GM21723 (cell line): ENCODE results near the gene PPP1R12C.

Experiments used
- ATAC-seq: cut with Tn5 transposase; IDR thresholded peaks from one replicate; pipeline ENCODE4 v1.9.1; 2021; ENCODE audit warnings: mild to moderate bottlenecking, moderate library complexity; ENCODE audit not compliant: unreplicated experiment

PPP1R12C gene

DNA sequence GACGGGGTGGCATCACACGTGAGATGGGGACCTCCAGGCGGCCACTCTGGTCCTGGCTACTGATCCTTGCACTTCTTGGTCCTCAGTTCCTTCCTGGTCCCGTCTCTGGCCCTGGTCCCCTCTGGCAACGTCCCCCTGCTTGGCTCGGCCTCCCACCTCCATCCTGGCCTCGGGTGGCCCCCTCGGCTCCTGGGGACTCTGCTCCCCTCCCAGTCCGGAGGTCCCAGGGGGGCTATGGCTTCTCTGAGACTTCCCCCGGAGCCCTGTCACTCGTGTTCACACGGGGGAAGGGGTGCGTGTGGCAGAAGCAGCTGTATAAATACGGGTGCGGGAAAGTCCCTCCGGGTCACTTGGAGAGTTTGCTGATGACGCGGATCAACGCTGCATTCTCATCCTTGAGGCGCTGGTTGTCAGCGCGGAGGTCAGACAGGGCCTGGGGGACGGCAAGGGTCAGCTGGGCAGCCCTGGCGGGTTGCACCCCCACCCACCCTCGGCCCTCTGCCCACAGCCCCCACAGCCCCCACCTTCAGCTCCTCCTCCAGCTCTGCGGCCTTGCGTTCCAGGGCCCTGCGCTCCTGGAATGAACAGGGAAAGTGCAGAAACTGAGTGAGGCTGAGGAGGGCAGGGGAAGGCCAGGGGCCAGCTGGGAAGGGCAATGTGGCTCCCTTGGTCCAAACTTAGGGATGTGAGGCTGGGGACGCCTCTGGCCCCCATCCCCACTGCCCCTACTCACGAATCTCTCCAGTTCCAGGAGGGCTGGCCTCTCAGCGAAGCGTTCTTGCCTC, 26.1 kb downstream of the PPP1R12C start:
- no peak for ATAC-seq

DNA sequence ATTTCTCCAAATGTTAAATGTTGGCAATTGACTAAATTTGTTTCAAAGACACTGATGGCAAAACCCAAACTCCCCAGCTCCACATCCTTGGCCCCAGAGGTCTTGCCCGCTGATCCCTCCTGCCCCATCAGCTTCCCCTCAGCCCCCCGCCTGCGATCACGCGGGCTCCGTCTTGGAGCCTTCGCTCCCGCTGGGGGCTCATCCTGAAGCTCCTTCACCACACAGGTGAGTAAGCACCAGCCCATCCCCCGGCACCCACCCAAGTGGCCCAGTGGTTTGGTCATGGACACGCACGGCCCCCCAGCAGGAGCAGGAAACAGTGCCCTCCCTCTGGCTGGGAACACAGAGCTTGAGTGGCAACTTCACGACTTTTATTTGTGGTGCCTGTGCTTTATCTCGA, 26.9 kb downstream of the PPP1R12C start:
- ATAC-seq = no peak

DNA sequence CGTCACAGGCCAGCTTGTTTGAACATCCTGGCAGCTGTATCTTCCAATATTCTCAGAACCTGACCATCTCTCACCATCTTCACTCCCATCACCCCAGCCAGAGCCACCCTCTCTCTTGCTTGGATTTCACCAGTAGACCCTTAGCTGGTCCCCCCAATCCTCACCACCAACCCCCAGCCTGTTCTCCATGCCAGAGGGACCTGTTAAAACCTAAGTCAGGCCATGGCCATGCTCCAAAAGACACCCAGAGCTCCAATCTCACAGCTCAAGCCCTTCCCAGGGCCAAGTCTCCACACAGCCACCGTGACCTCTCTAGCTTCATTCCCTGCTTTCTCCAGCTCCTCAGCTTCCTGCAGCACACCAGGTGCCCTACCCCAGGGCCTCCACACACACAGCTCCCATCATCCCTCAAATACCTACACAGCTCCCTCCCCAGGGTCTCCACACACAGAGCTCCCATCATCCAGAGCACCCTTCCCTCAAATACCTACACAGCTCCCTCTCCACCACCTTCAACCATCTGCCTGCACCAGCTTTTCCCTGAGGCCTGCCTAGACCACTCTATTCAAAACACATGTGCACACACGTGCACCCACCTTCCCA, 28.0 kb downstream of the PPP1R12C start:
- ATAC-seq = no peak

DNA sequence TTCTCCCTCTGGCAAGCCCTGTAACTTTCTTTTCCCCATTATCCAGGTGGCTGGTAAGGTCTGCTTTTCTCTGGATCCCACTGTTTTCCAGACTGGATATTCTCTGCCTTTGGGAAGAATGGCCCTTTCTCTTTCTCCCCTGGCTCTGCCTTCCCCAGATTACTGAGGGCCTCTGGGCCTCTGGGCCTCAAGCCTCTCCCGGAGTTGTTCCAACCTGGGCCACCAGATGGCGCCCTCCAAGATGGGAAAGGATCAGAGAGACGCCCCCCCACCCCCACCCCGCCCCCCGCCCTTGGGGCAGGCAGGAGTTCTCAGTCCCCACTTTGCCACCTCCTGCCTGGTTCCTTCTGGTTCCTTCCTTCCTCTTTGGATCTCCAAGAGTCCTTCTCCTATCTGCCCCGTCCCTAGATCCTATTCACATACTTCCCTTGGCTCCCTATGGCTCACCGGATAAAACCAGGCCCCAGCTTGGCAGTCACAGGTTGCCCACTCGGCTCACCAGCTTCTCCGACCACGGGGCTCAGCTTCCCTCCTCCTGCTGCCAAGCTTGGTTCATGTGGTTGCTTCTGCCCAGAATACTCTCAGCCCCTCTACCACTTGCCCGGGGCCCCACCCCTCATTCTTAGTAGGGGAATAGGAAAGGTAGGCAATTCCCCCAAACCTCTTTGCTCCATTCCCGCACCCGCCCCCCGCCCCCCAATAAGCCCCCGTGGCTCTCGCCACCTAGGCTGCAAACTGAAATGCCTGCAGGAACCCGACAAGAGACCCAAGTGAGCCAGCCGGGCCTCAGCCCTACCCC, 28.7 kb downstream of the PPP1R12C start:
- ATAC-seq = no peak

DNA sequence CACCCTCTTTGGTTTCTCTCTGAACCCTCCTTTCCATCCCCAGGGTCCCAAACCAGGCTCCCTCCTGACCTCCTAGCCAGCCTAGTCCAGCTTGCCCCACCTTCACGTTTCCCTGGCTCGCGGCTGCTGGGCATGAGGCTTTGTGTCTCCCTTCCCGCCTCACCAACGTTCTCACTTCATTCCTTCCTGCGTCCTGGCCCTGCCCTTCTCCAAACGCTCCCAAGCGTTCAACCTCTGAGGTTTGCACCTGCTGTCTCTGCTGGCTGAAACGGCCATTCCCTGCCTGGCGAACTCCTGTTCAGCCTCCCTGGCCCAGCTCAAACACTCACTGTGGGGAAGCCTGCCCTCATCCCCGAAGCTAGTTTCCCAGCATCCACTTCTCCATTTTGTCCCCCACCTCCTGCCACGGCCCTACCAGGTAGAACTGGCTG, 29.4 kb downstream of the PPP1R12C start:
- ATAC-seq = no peak

DNA sequence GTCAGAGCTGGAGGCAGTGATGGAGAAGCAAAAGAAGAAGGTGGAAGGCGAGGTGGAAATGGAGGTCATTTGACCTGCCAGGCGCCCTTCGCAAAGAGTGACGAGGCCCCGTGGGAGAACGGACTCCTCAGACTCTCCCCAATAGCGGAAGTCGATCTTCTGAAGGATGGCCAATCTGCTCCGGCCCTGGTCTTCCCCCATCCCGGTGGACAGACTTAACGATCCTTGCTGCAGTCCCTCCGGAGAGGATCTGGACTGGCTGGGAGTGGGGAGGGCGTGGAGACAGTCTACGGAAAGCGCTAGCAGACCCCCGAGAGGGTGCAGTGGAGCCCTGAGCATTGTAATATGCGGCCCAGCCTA, 29.9 kb downstream of the PPP1R12C start:
- no peak for ATAC-seq

DNA sequence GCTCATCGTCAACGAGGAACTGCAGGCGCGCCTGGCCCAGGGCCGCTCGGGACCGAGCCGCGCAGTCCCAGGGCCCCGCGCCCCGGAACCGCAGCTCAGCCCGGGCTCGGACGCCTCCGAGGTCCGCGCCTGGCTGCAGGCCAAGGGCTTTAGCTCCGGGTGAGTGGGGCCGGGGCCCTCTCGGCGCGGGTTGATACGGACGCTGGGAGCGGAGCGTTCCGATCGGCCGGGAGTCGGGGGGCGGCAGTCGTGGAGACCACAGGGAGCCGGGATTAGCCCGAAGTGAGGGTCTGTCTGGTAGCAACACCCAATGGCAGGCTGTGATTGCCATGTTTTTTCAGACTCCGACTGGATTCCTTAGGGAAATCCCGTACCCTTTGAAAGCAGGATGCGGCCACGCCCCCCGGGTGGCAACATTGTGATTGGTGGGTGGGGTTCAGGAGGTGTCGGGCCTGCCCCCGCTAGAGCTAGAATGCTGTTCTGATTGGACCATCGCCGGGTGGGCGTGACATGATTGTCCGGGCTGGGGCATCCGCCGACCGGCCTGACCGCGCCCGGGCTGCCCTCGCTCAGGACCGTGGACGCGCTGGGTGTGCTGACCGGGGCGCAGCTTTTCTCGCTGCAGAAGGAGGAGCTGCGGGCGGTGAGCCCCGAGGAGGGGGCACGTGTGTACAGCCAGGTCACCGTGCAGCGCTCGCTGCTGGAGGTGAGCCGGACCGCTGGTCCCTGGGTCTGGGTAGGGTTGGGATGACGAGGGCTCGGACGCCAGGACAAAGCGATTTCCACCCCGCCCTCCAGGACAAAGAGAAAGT, 30.5 kb downstream of the PPP1R12C start:
- no peak for ATAC-seq

DNA sequence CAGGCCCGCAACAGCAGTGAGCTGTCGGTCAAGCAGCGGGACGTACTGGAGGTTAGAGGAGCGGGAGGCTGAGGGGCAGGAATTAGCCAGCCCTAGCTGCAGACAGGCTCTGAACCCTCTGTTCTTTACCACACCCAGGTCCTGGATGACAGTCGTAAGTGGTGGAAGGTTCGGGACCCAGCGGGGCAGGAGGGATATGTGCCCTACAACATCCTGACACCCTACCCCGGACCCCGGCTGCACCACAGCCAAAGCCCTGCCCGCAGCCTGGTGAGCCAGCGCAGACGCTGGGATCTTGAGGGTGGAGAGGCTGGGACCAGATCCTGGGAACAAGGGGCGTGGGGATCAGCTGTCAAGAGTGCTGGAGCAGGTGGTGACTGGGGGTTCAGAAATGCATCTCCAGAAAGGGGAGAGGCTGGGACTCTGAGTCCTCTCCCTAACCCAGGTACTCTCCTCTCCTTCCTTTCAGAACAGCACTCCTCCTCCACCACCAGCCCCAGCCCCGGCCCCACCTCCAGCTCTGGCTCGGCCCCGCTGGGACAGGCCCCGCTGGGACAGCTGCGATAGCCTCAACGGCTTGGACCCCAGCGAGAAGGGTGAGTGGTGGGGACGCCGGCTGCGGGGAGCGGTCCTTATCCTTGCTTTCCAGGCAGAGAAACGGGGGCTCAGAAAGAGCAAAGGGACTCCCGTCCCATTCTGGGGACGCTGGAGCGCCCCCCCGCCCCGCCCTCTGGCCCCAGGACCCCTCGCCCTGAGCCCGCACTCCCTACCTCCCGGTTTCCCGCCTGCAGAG, 31.3 kb downstream of the PPP1R12C start:
- no peak for ATAC-seq

DNA sequence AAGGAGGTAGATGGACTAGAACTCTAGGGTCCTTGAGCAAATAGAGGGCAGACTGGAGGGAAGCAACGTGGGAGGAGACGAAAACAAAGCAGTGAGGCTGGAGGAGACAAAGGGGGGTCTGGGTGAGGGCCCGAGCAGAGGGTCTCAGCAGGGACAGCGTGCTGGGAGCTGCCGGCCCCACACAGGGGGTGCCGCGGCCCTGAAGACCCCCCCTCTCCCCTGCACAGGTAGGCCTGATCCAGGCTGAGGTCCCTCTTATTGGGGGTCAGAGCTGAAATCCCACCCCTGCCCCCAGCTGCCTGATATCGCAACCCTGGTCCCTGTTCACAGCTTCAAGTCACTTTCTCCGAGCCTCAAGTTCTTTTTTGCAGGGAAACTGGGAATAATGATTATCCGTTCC, 33.0 kb downstream of the PPP1R12C start:
- ATAC-seq = no peak

DNA sequence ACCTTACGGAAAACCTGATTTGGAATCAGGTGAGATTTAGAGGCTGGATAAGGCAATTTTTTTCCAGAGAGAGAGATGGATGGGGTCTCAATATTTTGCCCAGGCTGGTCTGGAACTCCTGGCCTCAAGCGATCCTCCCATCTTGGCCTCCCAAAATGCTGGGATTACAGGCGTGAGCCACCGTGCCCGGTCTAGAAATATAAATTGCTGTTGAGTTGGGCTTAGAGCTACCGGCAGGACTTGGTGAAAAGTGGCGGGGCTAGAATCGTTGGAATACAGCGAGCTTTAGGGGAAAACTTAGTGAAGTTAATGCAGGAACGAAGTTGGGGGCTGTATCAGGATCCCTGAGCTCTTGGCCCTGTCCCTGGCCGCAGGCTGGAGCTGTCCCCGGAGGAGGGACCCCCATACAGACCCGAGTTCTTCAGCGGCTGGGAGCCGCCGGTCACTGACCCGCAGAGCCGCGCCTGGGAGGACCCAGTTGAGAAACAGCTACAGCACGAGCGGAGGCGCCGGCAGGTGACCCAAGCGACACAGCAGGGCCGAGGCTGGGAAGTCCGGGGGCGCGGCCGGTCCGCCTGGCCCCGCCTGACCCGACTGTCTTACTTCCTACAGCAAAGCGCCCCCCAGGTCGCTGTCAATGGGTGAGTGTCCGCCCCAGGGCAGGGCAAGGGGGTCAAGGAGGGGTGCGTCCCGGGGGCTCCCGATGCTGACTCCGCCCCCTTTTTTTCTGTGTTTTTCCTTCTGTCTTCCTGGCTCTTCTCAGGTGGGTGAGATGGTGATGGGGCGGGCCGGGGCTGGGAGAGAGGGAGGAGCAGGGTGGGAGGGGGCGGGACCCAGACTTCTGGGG, 34.2 kb downstream of the PPP1R12C start:
- no peak for ATAC-seq

DNA sequence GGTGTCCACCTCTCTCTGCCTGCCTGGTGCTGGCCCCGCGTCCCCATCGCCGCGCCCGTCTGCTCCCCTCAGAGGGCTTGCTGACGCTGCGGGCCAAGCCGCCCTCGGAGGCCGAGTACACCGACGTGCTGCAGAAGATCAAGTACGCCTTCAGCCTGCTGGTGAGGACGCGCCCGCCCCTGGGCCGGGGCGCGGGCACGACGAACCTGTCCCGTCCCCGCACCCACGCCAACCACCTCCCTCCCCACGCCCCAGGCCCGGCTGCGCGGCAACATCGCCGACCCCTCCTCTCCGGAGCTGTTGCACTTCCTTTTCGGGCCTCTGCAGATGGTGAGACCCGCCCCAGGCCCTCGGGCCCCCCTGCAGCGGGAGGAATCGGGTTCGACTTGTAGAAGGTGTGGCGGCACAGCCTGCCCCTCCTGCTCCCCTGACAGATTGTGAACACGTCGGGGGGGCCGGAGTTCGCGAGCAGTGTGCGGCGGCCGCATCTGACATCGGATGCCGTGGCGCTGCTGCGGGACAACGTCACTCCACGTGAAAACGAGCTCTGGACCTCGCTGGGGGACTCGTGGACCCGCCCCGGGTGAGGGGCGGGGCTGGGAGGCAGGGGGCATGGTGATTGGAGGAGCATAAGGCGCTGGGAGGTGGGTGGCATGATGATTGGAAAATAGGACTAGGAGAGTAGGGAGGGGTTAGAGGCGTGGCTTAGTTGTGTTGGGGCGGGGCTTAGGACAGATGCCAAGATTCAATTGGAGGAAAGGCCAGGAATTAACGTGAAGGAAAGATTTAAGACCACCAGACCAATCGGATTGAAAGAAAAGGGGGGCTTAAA, 35.2 kb downstream of the PPP1R12C start:
- ATAC-seq = no peak

DNA sequence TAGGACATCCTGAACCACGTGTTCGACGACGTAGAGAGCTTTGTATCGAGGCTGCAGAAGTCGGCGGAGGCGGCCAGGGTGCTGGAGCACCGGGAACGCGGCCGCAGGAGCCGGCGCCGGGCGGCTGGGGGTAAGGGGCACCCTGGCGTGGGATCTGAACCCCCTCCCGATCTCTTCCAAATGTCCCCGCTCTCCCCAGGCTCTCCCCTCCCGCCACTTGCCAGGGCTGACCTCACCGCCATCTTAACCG, 35.7 kb downstream of the PPP1R12C start:
- ATAC-seq = no peak

DNA sequence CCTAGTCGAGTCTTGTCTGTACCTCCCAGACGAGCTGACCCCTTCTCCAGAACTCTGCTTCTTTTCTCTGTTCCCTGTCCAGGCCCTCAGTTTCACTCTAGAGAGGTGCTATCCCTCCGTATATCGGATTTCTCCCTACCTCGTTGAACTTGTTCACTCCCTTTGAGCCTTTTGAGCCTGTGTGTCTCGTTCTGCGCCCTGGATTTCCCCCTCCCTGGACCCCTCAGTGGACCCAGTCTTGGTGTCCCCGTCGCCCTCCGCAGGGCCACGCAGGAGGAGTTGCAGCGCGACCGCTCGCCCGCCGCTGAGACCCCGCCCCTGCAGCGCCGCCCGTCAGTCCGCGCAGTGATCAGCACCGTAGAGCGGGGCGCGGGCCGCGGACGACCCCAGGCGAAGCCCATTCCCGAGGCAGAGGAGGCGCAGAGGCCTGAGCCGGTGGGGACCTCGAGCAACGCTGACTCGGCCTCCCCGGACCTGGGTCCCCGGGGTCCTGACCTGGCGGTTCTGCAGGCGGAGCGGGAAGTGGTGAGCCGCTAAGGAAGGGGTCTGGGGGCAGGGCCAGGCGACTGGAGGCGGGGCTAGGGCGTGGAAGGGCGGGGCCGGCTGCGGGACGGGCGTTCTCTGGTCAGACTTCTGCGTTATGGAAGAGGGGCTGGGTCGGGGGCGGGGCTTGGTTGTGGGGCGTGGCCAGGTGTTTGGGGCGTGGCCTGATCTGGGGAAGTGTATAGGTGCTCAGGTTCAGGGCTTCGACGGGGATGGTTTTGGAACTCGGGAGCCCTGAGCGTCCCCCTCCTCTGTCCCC, 36.3 kb downstream of the PPP1R12C start:
- ATAC-seq = peak; percentile 69

DNA sequence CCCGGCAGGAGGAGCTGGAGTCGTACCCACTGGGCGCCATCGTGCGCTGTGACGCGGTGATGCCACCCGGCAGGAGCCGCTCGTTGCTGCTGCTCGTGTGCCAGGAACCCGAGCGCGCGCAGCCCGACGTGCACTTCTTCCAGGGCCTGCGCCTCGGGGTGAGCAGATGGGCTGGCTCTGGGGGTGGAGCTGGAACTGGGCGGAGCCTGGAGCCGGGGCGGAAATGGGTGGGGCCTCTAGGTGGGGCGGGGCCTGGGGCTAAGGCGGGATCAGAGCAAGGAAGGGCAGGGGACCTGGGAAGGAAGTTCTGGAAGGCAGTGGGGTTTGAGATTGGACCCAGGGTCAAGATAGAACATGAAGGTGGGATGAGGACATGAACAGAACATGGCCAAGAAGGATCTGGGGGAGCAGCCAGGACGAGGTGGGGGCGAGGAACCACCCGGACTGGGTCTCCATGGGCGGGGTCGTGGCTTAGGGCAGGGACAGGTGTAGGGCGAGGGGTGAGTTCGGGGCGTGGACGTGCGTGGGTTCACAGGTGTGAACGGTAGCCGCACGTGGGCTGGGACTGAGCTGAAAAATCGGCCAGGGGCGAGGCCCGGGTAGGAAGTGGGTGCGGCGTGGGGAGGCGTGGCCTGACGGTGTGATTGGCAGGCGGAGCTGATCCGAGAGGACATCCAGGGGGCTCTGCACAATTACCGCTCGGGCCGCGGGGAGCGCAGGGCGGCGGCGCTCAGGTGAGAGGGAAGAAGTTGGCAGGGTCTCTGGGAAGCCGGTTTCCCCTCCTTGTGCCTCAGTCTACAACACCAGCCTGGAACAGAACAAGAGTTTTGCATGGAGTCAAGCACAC, 37.1 kb downstream of the PPP1R12C start:
- no peak for ATAC-seq

DNA sequence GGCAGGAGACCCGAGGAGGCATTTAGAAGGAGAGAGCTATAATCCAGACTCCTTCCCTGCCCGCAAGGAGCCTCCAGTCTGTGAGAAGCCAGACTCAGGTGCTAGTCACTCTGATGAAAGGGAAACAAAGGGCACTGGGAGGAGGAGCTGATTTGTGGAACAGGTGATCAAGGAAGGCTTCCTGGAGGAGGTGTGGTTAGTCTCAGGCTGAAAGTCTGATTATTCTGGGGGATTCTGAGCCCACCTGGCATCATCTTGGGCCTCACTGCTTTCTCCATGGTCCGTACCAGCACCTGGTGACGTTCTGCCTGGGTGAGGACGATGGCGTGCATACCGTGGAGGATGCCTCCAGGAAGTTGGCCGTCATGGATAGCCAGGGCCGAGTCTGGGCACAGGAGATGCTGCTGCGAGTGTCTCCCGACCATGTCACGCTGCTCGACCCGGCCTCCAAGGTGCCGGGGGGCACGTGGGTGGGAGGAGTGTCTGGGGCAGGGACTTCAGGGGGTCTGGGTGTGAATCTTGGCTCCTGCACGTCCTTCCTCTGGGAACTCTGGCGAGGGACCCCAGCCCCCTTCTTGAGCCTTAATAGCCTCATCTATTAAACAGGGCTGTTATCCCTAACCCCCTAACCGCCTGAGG, 37.9 kb downstream of the PPP1R12C start:
- no peak for ATAC-seq

DNA sequence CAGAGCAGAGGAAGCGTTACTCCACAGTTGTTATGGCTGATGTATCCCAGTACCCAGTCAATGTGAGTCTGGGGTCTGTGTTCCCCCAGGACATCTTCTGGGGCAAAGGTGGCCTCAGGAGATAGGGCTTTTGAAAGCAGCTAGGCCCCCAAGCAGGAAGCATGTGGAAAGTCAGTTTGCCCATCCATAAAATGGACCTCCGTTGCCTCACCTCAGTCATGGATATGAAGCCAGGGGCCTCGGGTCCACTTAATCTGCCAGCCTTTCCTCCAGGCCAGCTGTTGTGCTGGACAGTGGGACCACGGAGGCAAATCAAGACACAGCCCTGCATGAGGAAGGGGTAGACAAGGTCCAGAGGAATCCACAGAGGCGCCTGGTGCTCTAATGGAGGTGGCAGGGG, 38.4 kb downstream of the PPP1R12C start:
- no peak for ATAC-seq

DNA sequence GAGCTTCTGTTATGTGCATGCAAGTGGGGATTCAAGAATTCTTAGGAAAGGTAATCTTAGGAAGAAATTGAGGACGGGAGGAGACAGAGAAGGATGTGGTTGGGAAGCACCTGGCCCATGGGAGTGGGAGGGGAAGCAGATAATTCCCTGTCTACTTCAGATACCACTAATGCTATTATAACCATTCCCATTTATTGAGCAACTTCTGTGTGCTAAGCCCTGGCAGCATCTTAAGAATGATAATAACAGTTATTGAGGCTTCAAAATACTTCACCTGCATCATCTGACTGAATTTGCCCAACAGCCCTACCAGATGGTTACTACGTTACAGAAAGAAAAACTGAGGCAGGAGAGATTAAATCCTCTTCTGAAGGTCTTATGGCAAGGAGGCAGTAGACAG, 40.3 kb downstream of the PPP1R12C start:
- ATAC-seq = no peak
